Endothelial cell of umbilical vein (primary cell): ENCODE results near the gene FOXS1. TPM values are rescaled to one million over a fixed set of nuclear protein-coding genes. Genes with fewer than 3 reads are reported as not detected.

Source experiments
- BruUV-seq: library from RNA; stranded (reverse); fragments of 400-500 nt; replicated peaks from 2 replicates; lab custom pipeline; 2021; lab: Mats Ljungman, UMichigan
- CTCF ChIA-PET: fragments of 300-600, 350-600 bp; sonication (Branson Sonifier 250); formaldehyde crosslinking; loops from one replicate; lab custom pipeline; 2021; ENCODE audit warnings: antibody characterized with exemption, inconsistent platforms; lab: Charles Lee
- POLR2A ChIA-PET: fragments of 300-600, 350-600 bp; sonication (Branson Sonifier 250); formaldehyde crosslinking; loops from one replicate; lab custom pipeline; 2021; ENCODE audit warnings: antibody characterized with exemption, inconsistent platforms; lab: Charles Lee
- DNase-seq: peaks from one replicate; pipeline ENCODE4 v3.0.0-alpha.2; 2011; ENCODE audit warnings: low read depth, low spot score
- FAIRE-seq: peaks from 2 replicates; lab custom pipeline; 2011; peaks lifted over from hg19 to GRCh38; lab: Jason Lieb, UNC
- H2AFZ ChIP-seq: 2 replicates; pipeline ENCODE4 v1.6.0; 2012; ENCODE audit warnings: low read depth, low read length, control low read depth, inconsistent platforms
- H3K27ac ChIP-seq: 2 replicates; pipeline ENCODE4 v1.5.1; 2011; ENCODE audit warnings: low read depth, mild to moderate bottlenecking, control low read depth, low read length, moderate library complexity; ENCODE audit not compliant: insufficient read depth
- H3K27me3 ChIP-seq, 2 experiments: 2 replicates each; pipeline versions ENCODE4 v1.6.0 to v1.6.1; 2011; ENCODE audit warnings: low read length in 2 of 2, mixed read lengths in 1 of 2; ENCODE audit not compliant: control insufficient read depth in 2 of 2, insufficient read depth in 2 of 2
- H3K36me3 ChIP-seq, 2 experiments: 2 replicates in 1 of 2; 3 replicates in 1 of 2; pipeline ENCODE4 v1.5.1; 2011; ENCODE audit warnings: low read length in 2 of 2, mild to moderate bottlenecking in 1 of 2, moderate library complexity in 1 of 2; ENCODE audit not compliant: control insufficient read depth in 2 of 2, insufficient read depth in 2 of 2; ENCODE audit errors: extremely low read depth in 1 of 2
- H3K4me1 ChIP-seq: 3 replicates; pipeline ENCODE4 v1.5.1; 2011; ENCODE audit warnings: mild to moderate bottlenecking, low read length; ENCODE audit not compliant: control insufficient read depth, insufficient read depth; ENCODE audit errors: extremely low read depth
- H3K4me2 ChIP-seq: 2 replicates; pipeline ENCODE4 v1.6.1; 2011; ENCODE audit warnings: low read length, control low read depth, mixed read lengths; ENCODE audit not compliant: insufficient read depth
- H3K4me3 ChIP-seq, 3 experiments: fragments of 200-600 bp in 1 of 3; sonication (generic), shearing (Covaris generic) in 1 of 3; replicated peaks in 1 of 3; 2 replicates each; pipeline ENCODE4 v1.5.1; 2011 to 2016; ENCODE audit warnings: control low read depth in 3 of 3, low read length in 3 of 3, mild to moderate bottlenecking in 2 of 3, inconsistent platforms in 1 of 3, low read depth in 1 of 3, moderate library complexity in 1 of 3; ENCODE audit not compliant: insufficient read depth in 1 of 3
- H3K79me2 ChIP-seq: 2 replicates; pipeline ENCODE4 v1.6.0; 2012; ENCODE audit warnings: low read length, inconsistent platforms; ENCODE audit not compliant: control insufficient read depth, insufficient read depth
- H3K9ac ChIP-seq: replicated peaks from 2 replicates; pipeline ENCODE3; 2011; ENCODE audit warnings: low read length, control low read depth; ENCODE audit not compliant: insufficient read depth; ENCODE audit errors: extremely low read depth
- H3K9me1 ChIP-seq: replicated peaks from 3 replicates; pipeline ENCODE4 v1.6.0; 2011; ENCODE audit warnings: mild to moderate bottlenecking, low read length; ENCODE audit not compliant: control insufficient read depth, insufficient read depth; ENCODE audit errors: extremely low read depth
- H3K9me3 ChIP-seq: replicated peaks from 2 replicates; pipeline ENCODE4 v1.5.1; 2012; ENCODE audit warnings: low read length, inconsistent platforms; ENCODE audit not compliant: control insufficient read depth, insufficient read depth
- H4K20me1 ChIP-seq: replicated peaks from 2 replicates; pipeline ENCODE3; 2011; ENCODE audit warnings: mild to moderate bottlenecking, low read length; ENCODE audit not compliant: control insufficient read depth, insufficient read depth; ENCODE audit errors: extremely low read depth
- CTCF ChIP-seq, 2 donors: IDR thresholded peaks; 1 replicate in 1 of 2; 2 replicates in 1 of 2; pipeline ENCODE4 v1.5.1; 2011; ENCODE audit warnings: low read length in 2 of 2, mild to moderate bottlenecking in 2 of 2, moderate library complexity in 2 of 2, control low read depth in 1 of 2, inconsistent platforms in 1 of 2, low read depth in 1 of 2; ENCODE audit not compliant: insufficient read depth in 1 of 2; ENCODE audit errors: extremely low read depth in 1 of 2
- EZH2 ChIP-seq: IDR thresholded peaks from 2 replicates; pipeline ENCODE4 v1.6.1; 2012; ENCODE audit warnings: borderline replicate concordance, low read depth, mild to moderate bottlenecking, moderate library complexity, low read length, inconsistent platforms; ENCODE audit not compliant: severe bottlenecking
- FOS ChIP-seq: IDR thresholded peaks from 2 replicates; pipeline ENCODE4 v1.6.1; 2011; ENCODE audit warnings: mild to moderate bottlenecking, low read length, moderate library complexity, borderline replicate concordance; ENCODE audit not compliant: insufficient read depth
- GATA2 ChIP-seq: IDR thresholded peaks from 2 replicates; pipeline ENCODE4 v1.7.0; 2011; ENCODE audit warnings: low read depth, mild to moderate bottlenecking, moderate library complexity, mixed read lengths, low read length; ENCODE audit not compliant: insufficient read length, insufficient read depth
- JUN ChIP-seq: IDR thresholded peaks from 2 replicates; pipeline ENCODE4 v1.6.1; 2011; ENCODE audit warnings: borderline replicate concordance, low read depth; ENCODE audit not compliant: insufficient read length, insufficient read depth
- MAX ChIP-seq: IDR thresholded peaks from 2 replicates; pipeline ENCODE4 v1.6.1; 2011; ENCODE audit not compliant: insufficient read depth, insufficient read length
- MYC ChIP-seq: IDR thresholded peaks from one replicate; pipeline ENCODE4 v1.6.1; 2011; ENCODE audit warnings: mild to moderate bottlenecking, low read depth, low read length
- POLR2A ChIP-seq: IDR thresholded peaks from 2 replicates; pipeline ENCODE4 v1.6.1; 2012; ENCODE audit warnings: low read depth, mild to moderate bottlenecking, control low read depth, low read length
- POLR2AphosphoS5 ChIP-seq: IDR thresholded peaks from 2 replicates; pipeline ENCODE4 v1.6.1; 2012; ENCODE audit warnings: low read depth, mild to moderate bottlenecking, control low read depth, low read length, moderate library complexity; ENCODE audit not compliant: insufficient read depth
- dilution Hi-C: fragments of 300-500 bp; cut with MboI; formaldehyde crosslinking; loops from one replicate; pipeline ENCODE4 v1.15.0; 2019; ENCODE audit warnings: low sequenced_read_pairs; ENCODE audit not compliant: extremely low pct_ligation_motif_present
- intact Hi-C: fragments of 100-400 bp; cut with micrococcal nuclease; formaldehyde crosslinking; loops from one replicate; pipeline ENCODE4 v1.10.0; 2022
- polyA plus RNA-seq, 4 experiments: library from polyadenylated mRNA; depleted of rRNA in 3 of 4; stranded (reverse) in 3 of 4; unstranded in 1 of 4; fragments of >200 nt; gene quantifications; 2 replicates each; pipeline versions ENCODE4 v1.2.1 to v1.2.3, GENCODE V29; 2011 to 2012; ENCODE audit warnings: missing spikeins in 1 of 4
- total RNA-seq: library from RNA; stranded (reverse); gene quantifications from 2 replicates; pipeline ENCODE4 v1.2.3, GENCODE V29; 2021

The FOXS1 gene
- total and polyA plus RNA-seq, 2 donors (not counting 3 experiments of a cell fraction or from before 2014, with no cell fraction given) = 0.84 TPM; not detected in 1

- no peak overlapping the region for H3K27ac ChIP-seq
- H3K27me3 ChIP-seq = peaks cover 15 to 20% of the 10 kb centered on the region in 2 experiments
- no peak overlapping the region for H3K4me2 ChIP-seq
- H3K36me3 ChIP-seq = no peaks in the 10 kb centered on the region
- no peaks in the 10 kb centered on the region for H3K9me3 ChIP-seq
- no peak overlapping the region for H3K9ac ChIP-seq
- intact Hi-C loops (no loop called here), dilution Hi-C loops (no loop called here)
- H2AFZ ChIP-seq = no peak overlapping the region
- FAIRE-seq = no peak
- DNase-seq = no peak
- no peak for TF ChIP-seq GATA2
- no peak for TF ChIP-seq MYC
- TF ChIP-seq EZH2 = no peak
- TF ChIP-seq POLR2AphosphoS5 = no peak
- TF ChIP-seq JUN = no peak
- no peak for TF ChIP-seq FOS
- TF ChIP-seq MAX = no peak
- TF ChIP-seq POLR2A = no peak
- TF ChIP-seq CTCF (IDR thresholded peaks at IDR 0.05; ENCODE audit: extremely low read depth in 1 of 2, insufficient read depth in 1 of 2, low read depth in 1 of 2, low read length in 2 of 2) = no peak
- no peaks in the 10 kb centered on the region for H4K20me1 ChIP-seq
- H3K4me1 ChIP-seq = no peaks in the 10 kb centered on the region
- POLR2A ChIA-PET = no interaction called here
- CTCF ChIA-PET = interaction anchor here (0.7 to 1.6 kb wide), 4 partner anchors 12 to 167 kb away, joined by 3 to 4 read pairs (median 3); partner anchors contain the start of gene PDRG1
- H3K4me3 ChIP-seq = no peak overlapping the region
- no peaks in the 10 kb centered on the region for H3K9me1 ChIP-seq
- BruUV-seq = no TSS peak
- no peaks in the 10 kb centered on the region for H3K79me2 ChIP-seq
Observed at GRCh38 chr20:31864521-31865400, 19.4 kb upstream of the FOXS1 start.
